Stimulated activated CD8-positive, alpha-beta memory T cell treated with anti-CD3 and anti-CD28 coated beads, Interleukin-4, amount 100 ng/mL, for 4 hours (primary cell): ENCODE results near the gene CPSF4L.

Experiments used
- DNase-seq, 2 donors: peaks; one replicate each; pipeline ENCODE4 v3.0.0-alpha.2; 2020; ENCODE audit warnings: low read depth in 2 of 2, low spot score in 1 of 2

Gene CPSF4L

GRCh38 chr17:73289549-73290254 lies 28.0 kb upstream of the CPSF4L start:
- no peak for DNase-seq

- no peak for DNase-seq
These were observed 27.0 kb upstream of the CPSF4L start for GRCh38 chr17:73288534-73289302.

- DNase-seq, result no peak
These were observed 25.2 kb upstream of the CPSF4L start for GRCh38 chr17:73286863-73287296.

- no peak for DNase-seq
These were observed 24.5 kb upstream of the CPSF4L start for GRCh38 chr17:73285916-73286862.

- no peak for DNase-seq
These were observed 23.9 kb upstream of the CPSF4L start for GRCh38 chr17:73285603-73285908.

GRCh38 chr17:73284906-73285602 lies 23.4 kb upstream of the CPSF4L start:
- no peak for DNase-seq

- DNase-seq, result no peak
These were observed 22.7 kb upstream of the CPSF4L start for GRCh38 chr17:73284354-73284753.

GRCh38 chr17:73283841-73284282 lies 22.2 kb upstream of the CPSF4L start:
- DNase-seq, result no peak

- DNase-seq, result no peak
These were observed 21.6 kb upstream of the CPSF4L start for GRCh38 chr17:73283250-73283649.

GRCh38 chr17:73282629-73283028 lies 20.9 kb upstream of the CPSF4L start:
- no peak for DNase-seq

- no peak for DNase-seq
These were observed 20.2 kb upstream of the CPSF4L start for GRCh38 chr17:73281928-73282327.

- DNase-seq, result no peak
These were observed 18.5 kb upstream of the CPSF4L start for GRCh38 chr17:73280191-73280590.

- no peak for DNase-seq
These were observed 18.0 kb upstream of the CPSF4L start for GRCh38 chr17:73279704-73280103.

GRCh38 chr17:73278465-73279453 lies 17.1 kb upstream of the CPSF4L start:
- no peak for DNase-seq

GRCh38 chr17:73278049-73278464 lies 16.4 kb upstream of the CPSF4L start:
- DNase-seq, result no peak

GRCh38 chr17:73274490-73274889 lies 12.8 kb upstream of the CPSF4L start:
- no peak for DNase-seq

GRCh38 chr17:73272906-73273218 lies 11.2 kb upstream of the CPSF4L start:
- no peak for DNase-seq

- no peak for DNase-seq
These were observed 9.4 kb upstream of the CPSF4L start for GRCh38 chr17:73271072-73271471.

- DNase-seq, result no peak
These were observed 8.1 kb upstream of the CPSF4L start for GRCh38 chr17:73269791-73270190.

- DNase-seq, result no peak
These were observed 7.6 kb upstream of the CPSF4L start for GRCh38 chr17:73269329-73269615.
